ENCODE results near the gene AKR1B15. TPM values are rescaled to one million over a fixed set of nuclear protein-coding genes. Genes with fewer than 3 reads are reported as not detected.

Gene AKR1B15
- polyA plus RNA-seq, 3 donors: not detected

- H3K27ac ChIP-seq (ENCODE audit: low read depth in 1 of 2, low read length in 2 of 2): no peak overlapping the region
- H3K9ac ChIP-seq (ENCODE audit: insufficient read depth, low read length, poor library complexity, severe bottlenecking): no peak overlapping the region
- H3K27me3 Mint-ChIP-seq (ENCODE audit: low read depth in 3 of 3): peaks cover 4 to 10% (median 7%) of the 10 kb centered on the region in 3 donors
- H3K4me3 Mint-ChIP-seq: no peak overlapping the region
- H3K36me3 ChIP-seq (replicated peaks in 1 of 2; ENCODE audit: control insufficient read depth in 1 of 2, insufficient read depth in 2 of 2, low read length in 2 of 2): no peaks in the 10 kb centered on the region
- no peaks in the 10 kb centered on the region for H3K27me3 ChIP-seq (ENCODE audit: control insufficient read depth in 2 of 2, insufficient read depth in 2 of 2, low read length in 2 of 2)
- no peaks in the 10 kb centered on the region for H3K36me3 Mint-ChIP-seq
- 80% methylated on average over 1 of the region's 3 CpGs for WGBS (ENCODE audit: insufficient coverage)
- H3K79me2 ChIP-seq (ENCODE audit: insufficient read depth, low read length): no peaks in the 10 kb centered on the region
- H3K4me1 Mint-ChIP-seq: no peaks in the 10 kb centered on the region
- no peak overlapping the region for H3K4me2 ChIP-seq (replicated peaks; ENCODE audit: extremely low read depth, low read length, poor library complexity, severe bottlenecking)
- H3K4me1 ChIP-seq (ENCODE audit: control insufficient read depth in 1 of 2, insufficient read depth in 2 of 2, low read length in 2 of 2): no peaks in the 10 kb centered on the region
- intact Hi-C loops (cut with micrococcal nuclease): no loop called here
- TF ChIP-seq CTCF (IDR thresholded peaks at IDR 0.05): no peak
- H3K4me3 ChIP-seq (replicated peaks in 1 of 3; ENCODE audit: low read depth in 2 of 3, low read length in 3 of 3): no peak overlapping the region
- H2AFZ ChIP-seq (ENCODE audit: insufficient read depth, low read depth, low read length, poor library complexity, severe bottlenecking): no peak overlapping the region
- no peaks in the 10 kb centered on the region for H4K20me1 ChIP-seq (ENCODE audit: insufficient read depth, low read length)
- no peak overlapping the region for H3K27ac Mint-ChIP-seq
- H3K9me3 ChIP-seq (replicated peaks in 1 of 2; ENCODE audit: control insufficient read depth in 1 of 2, insufficient read depth in 1 of 2, low read length in 2 of 2): no peaks in the 10 kb centered on the region
- no peaks in the 10 kb centered on the region for H3K9me3 Mint-ChIP-seq
- no peak for DNase-seq
Observed at GRCh38 chr7:134532954-134533218, 16.0 kb upstream of the AKR1B15 start.

- no peak for DNase-seq
- Histone ChIP-seq H2AFZ (ENCODE audit: insufficient read depth, low read depth, low read length, poor library complexity, severe bottlenecking) (no peak overlapping the region), H4K20me1 (ENCODE audit: insufficient read depth, low read length) (no peaks in the 10 kb centered on the region), H3K27ac (ENCODE audit: low read depth in 1 of 2, low read length in 2 of 2) (no peak overlapping the region), H3K9ac (ENCODE audit: insufficient read depth, low read length, poor library complexity, severe bottlenecking) (no peak overlapping the region), H3K9me3 (replicated peaks in 1 of 2; ENCODE audit: control insufficient read depth in 1 of 2, insufficient read depth in 1 of 2, low read length in 2 of 2) (no peaks in the 10 kb centered on the region), H3K4me3 (replicated peaks in 1 of 3; ENCODE audit: low read depth in 2 of 3, low read length in 3 of 3) (no peak overlapping the region), H3K27me3 (ENCODE audit: control insufficient read depth in 2 of 2, insufficient read depth in 2 of 2, low read length in 2 of 2) (no peaks in the 10 kb centered on the region), H3K4me2 (replicated peaks; ENCODE audit: extremely low read depth, low read length, poor library complexity, severe bottlenecking) (no peak overlapping the region), H3K36me3 (replicated peaks in 1 of 2; ENCODE audit: control insufficient read depth in 1 of 2, insufficient read depth in 2 of 2, low read length in 2 of 2) (no peaks in the 10 kb centered on the region), H3K79me2 (ENCODE audit: insufficient read depth, low read length) (no peaks in the 10 kb centered on the region), H3K4me1 (ENCODE audit: control insufficient read depth in 1 of 2, insufficient read depth in 2 of 2, low read length in 2 of 2) (no peaks in the 10 kb centered on the region)
- no peaks in the 10 kb centered on the region for H3K4me1 Mint-ChIP-seq
- H3K36me3 Mint-ChIP-seq: no peaks in the 10 kb centered on the region
- TF ChIP-seq CTCF (IDR thresholded peaks at IDR 0.05): no peak
- intact Hi-C loops (cut with micrococcal nuclease): no loop called here
- no peaks in the 10 kb centered on the region for H3K9me3 Mint-ChIP-seq
- no CpG with 5 or more reads among the region's 1 CpG for WGBS (ENCODE audit: insufficient coverage)
- H3K4me3 Mint-ChIP-seq: no peak overlapping the region
- peaks cover 7 to 9% (median 8%) of the 10 kb centered on the region in 3 donors for H3K27me3 Mint-ChIP-seq (ENCODE audit: low read depth in 3 of 3)
- no peak overlapping the region for H3K27ac Mint-ChIP-seq
Observed at GRCh38 chr7:134533288-134533771, 15.6 kb upstream of the AKR1B15 start.

All from CD14-positive monocyte (primary cell).